Measurements from ENCODE around the gene GSTA4. TPM values are rescaled to one million over a fixed set of nuclear protein-coding genes. Genes with fewer than 3 reads are reported as not detected.
A peak's percentile ranks its signal among the peaks of the same experiment; 100 is the strongest.

Gene GSTA4
- total and polyA plus RNA-seq, 2 of the 8 experiments (the other 6 are each of a cell fraction or from before 2014, with no cell fraction given) = 13.9 to 21.6 TPM

- TF ChIP-seq TAF1 (IDR thresholded peaks at IDR 0.05; ENCODE audit: low read depth, low read length) (peak; percentile 84), FOSL1 (IDR thresholded peaks at IDR 0.05; ENCODE audit: insufficient read depth, low read depth, low read length) (0 out of 2 replicates have a peak, but pooled peaks have one; percentile 9), JUND (IDR thresholded peaks at IDR 0.05; ENCODE audit: low read length) (peak; percentile 69; the same call in 1 of the 2 replicates), E2F6 (IDR thresholded peaks at IDR 0.05) (peak; percentile 96), KDM1A (IDR thresholded peaks at IDR 0.05; ENCODE audit: borderline replicate concordance, low read length) (0 out of 2 replicates have a peak, but pooled peaks have one; percentile 37), CTCF (IDR thresholded peaks at IDR 0.05; ENCODE audit: control extremely low read depth in 1 of 3, insufficient read depth in 1 of 3, low read depth in 1 of 3, low read length in 3 of 3) (peak; percentile 64 to 92 (median 83)), SIN3A (conservative IDR thresholded peaks at IDR 0.05 in 1 of 2, IDR thresholded peaks at IDR 0.05 in 1 of 2; ENCODE audit: low read depth in 1 of 2, low read length in 2 of 2) (peak in 1 of 2 experiments; percentile 71; a peak in 2 of 4 replicates), TEAD4 (IDR thresholded peaks at IDR 0.05; ENCODE audit: low read depth, low read length) (0 out of 2 replicates have a peak, but pooled peaks have one; percentile 1), RAD21 (IDR thresholded peaks at IDR 0.05 in 1 of 2, conservative IDR thresholded peaks at IDR 0.05 in 1 of 2; ENCODE audit: low read depth in 2 of 2, low read length in 2 of 2) (peak; percentile 58 to 65), POLR2AphosphoS5 (IDR thresholded peaks at IDR 0.05; ENCODE audit: low read depth, low read length) (peak; percentile 53), TBP (IDR thresholded peaks at IDR 0.05; ENCODE audit: low read depth, low read length) (peak; percentile 97), MAX (IDR thresholded peaks at IDR 0.05) (peak; percentile 81)
These were observed at the start of gene GSTA4 (continued) for GRCh38 chr6:52995089-52995912.

Measured in H1 (cell line).